NB4 (cell line): Measurements from ENCODE around the gene INHA.

ENCODE experiments used
- DNase-seq: peaks from one replicate; pipeline ENCODE4 v3.0.0; 2010; ENCODE audit warnings: low read depth
- H3K4me3 ChIP-seq: one replicate; pipeline ENCODE4 v1.5.1; 2011; ENCODE audit warnings: mild to moderate bottlenecking, low read depth, low read length, moderate library complexity
- CTCF ChIP-seq: IDR thresholded peaks from one replicate; pipeline ENCODE4 v1.5.1; 2012; ENCODE audit warnings: low read depth, low read length
- MAX ChIP-seq: IDR thresholded peaks from 2 replicates; pipeline ENCODE4 v1.6.1; 2011; ENCODE audit warnings: low read depth, low read length
- MYC ChIP-seq: IDR thresholded peaks from 2 replicates; pipeline ENCODE4 v1.6.1; 2011; ENCODE audit warnings: low read depth, low read length
- POLR2A ChIP-seq: IDR thresholded peaks from 2 replicates; pipeline ENCODE4 v1.6.1; 2011; ENCODE audit warnings: mild to moderate bottlenecking; ENCODE audit not compliant: insufficient read length; ENCODE audit errors: extremely low read depth

INHA gene

GRCh38 chr2:219551441-219552381 lies 20.4 kb upstream of the INHA start:
- DNase-seq, result no peak
- no peak overlapping the region for H3K4me3 ChIP-seq
- TF ChIP-seq CTCF (no peak), MYC (no peak), POLR2A (no peak), MAX (no peak)

- no peak for DNase-seq
- no peak overlapping the region for H3K4me3 ChIP-seq
- TF ChIP-seq MAX (no peak), POLR2A (no peak), CTCF (no peak), MYC (no peak)
These were observed 19.5 kb upstream of the INHA start for GRCh38 chr2:219552382-219553167.

GRCh38 chr2:219553168-219553417 lies 19.0 kb upstream of the INHA start:
- no peak for DNase-seq
- TF ChIP-seq POLR2A (no peak), CTCF (no peak), MAX (no peak), MYC (no peak)
- no peak overlapping the region for H3K4me3 ChIP-seq

GRCh38 chr2:219553463-219553963 lies 18.6 kb upstream of the INHA start:
- no peak for DNase-seq
- TF ChIP-seq MYC, result no peak
- no peak for TF ChIP-seq POLR2A
- no peak for TF ChIP-seq CTCF
- no peak for TF ChIP-seq MAX
- H3K4me3 ChIP-seq, result no peak overlapping the region

- H3K4me3 ChIP-seq, result no peak overlapping the region
- no peak for DNase-seq
- TF ChIP-seq POLR2A (no peak), MYC (no peak), MAX (no peak)
These were observed 17.8 kb upstream of the INHA start for GRCh38 chr2:219554350-219554749.
